ENCODE measurements around the gene SSBP3. TPM values are rescaled to one million over a fixed set of nuclear protein-coding genes. Genes with fewer than 3 reads are reported as not detected.

The SSBP3 gene
- total and polyA plus RNA-seq, 2 of the 13 experiments (the other 11 are each of a cell fraction or from before 2014, with no cell fraction given) = 8.5 to 17.6 TPM

GRCh38 chr1:54323324-54323739 lies 82.9 kb downstream of the SSBP3 start (continued):
- TF ChIP-seq ZFP91 (CRISPR knock-in tag; IDR thresholded peaks at IDR 0.05; ENCODE audit: borderline replicate concordance) (peak; percentile 75; the same call in 1 of the 2 replicates), SOX6 (IDR thresholded peaks at IDR 0.05) (no peak), SOX6 (CRISPR knock-in tag; IDR thresholded peaks at IDR 0.05) (peak; percentile 59; the same call in 1 of the 2 replicates), TEAD3 (CRISPR knock-in tag; optimal IDR thresholded peaks at IDR 0.05; ENCODE audit: borderline replicate concordance) (peak; percentile 90), SMAD3 (CRISPR knock-in tag; IDR thresholded peaks at IDR 0.05) (no peak), KDM2A (CRISPR knock-in tag; IDR thresholded peaks at IDR 0.05; ENCODE audit: borderline replicate concordance, low read depth) (peak; percentile 40; the same call in 1 of the 2 replicates), ELF3 (CRISPR knock-in tag; IDR thresholded peaks at IDR 0.05) (0 out of 2 replicates have a peak, but pooled peaks have one; percentile 15), ZNF614 (CRISPR knock-in tag; IDR thresholded peaks at IDR 0.05; ENCODE audit: borderline replicate concordance) (no peak), NFE2L2 (IDR thresholded peaks at IDR 0.05; ENCODE audit: low read length) (no peak), REPIN1 (CRISPR knock-in tag; IDR thresholded peaks at IDR 0.05; ENCODE audit: borderline replicate concordance, low read depth) (no peak), ZBTB33 (CRISPR knock-in tag; IDR thresholded peaks at IDR 0.05) (no peak), SP2 (CRISPR knock-in tag; IDR thresholded peaks at IDR 0.05) (no peak), MAFG (CRISPR knock-in tag; IDR thresholded peaks at IDR 0.05) (no peak), CTCF (CRISPR knock-in tag; IDR thresholded peaks at IDR 0.05) (peak; percentile 61), SP5 (CRISPR knock-in tag; IDR thresholded peaks at IDR 0.05; ENCODE audit: borderline replicate concordance, low read depth) (0 out of 2 replicates have a peak, but pooled peaks have one; percentile 18), HOXA3 (CRISPR knock-in tag; IDR thresholded peaks at IDR 0.05) (0 out of 2 replicates have a peak, but pooled peaks have one; percentile 19), ZSCAN5A (CRISPR knock-in tag; IDR thresholded peaks at IDR 0.05; ENCODE audit: borderline replicate concordance) (no peak), ZNF776 (CRISPR knock-in tag; IDR thresholded peaks at IDR 0.05) (0 out of 2 replicates have a peak, but pooled peaks have one; percentile 28), NCOR1 (IDR thresholded peaks at IDR 0.05; ENCODE audit: borderline replicate concordance, low read length) (0 out of 2 replicates have a peak, but pooled peaks have one; percentile 58), HOXA9 (CRISPR knock-in tag; IDR thresholded peaks at IDR 0.05; ENCODE audit: borderline replicate concordance) (no peak), POGZ (CRISPR knock-in tag; IDR thresholded peaks at IDR 0.05) (0 out of 2 replicates have a peak, but pooled peaks have one; percentile 20), ZNF12 (CRISPR knock-in tag; IDR thresholded peaks at IDR 0.05) (no peak), HHEX (CRISPR knock-in tag; IDR thresholded peaks at IDR 0.05) (no peak), CENPBD1 (CRISPR knock-in tag; IDR thresholded peaks at IDR 0.05; ENCODE audit: borderline replicate concordance, low read depth) (no peak)
